Karpas-422 (cell line): ENCODE measurements around the gene CDK5R2. TPM values are rescaled to one million over a fixed set of nuclear protein-coding genes. Genes with fewer than 3 reads are reported as not detected.

ENCODE experiments used
- DNase-seq: peaks from one replicate; pipeline ENCODE4 v3.0.0-alpha.2; 2015
- H2AFZ ChIP-seq: fragments of 200-600 bp; sonication (generic); 2 replicates; pipeline ENCODE4 v1.6.1; 2014; ENCODE audit warnings: antibody characterized with exemption, low read length, mixed read lengths
- H3K27ac ChIP-seq: fragments of 200-600 bp; sonication (generic); 2 replicates; pipeline ENCODE4 v1.5.1; 2014; ENCODE audit warnings: mild to moderate bottlenecking, low read length, moderate library complexity
- H3K27me3 ChIP-seq: fragments of 200-600 bp; sonication (generic); 2 replicates; pipeline ENCODE4 v1.6.1; 2014; ENCODE audit warnings: low read length, mixed read lengths
- H3K36me3 ChIP-seq: fragments of 200-600 bp; sonication (generic); 2 replicates; pipeline ENCODE4 v1.6.1; 2014; ENCODE audit warnings: low read length, mixed read lengths; ENCODE audit not compliant: insufficient read depth
- H3K4me1 ChIP-seq: fragments of 200-600 bp; sonication (generic); 2 replicates; pipeline ENCODE4 v1.6.1; 2014; ENCODE audit warnings: mild to moderate bottlenecking, low read length, mixed read lengths
- H3K4me2 ChIP-seq: fragments of 200-600 bp; sonication (generic); 2 replicates; pipeline ENCODE4 v1.6.1; 2014; ENCODE audit warnings: low read length, low read depth, mild to moderate bottlenecking; ENCODE audit not compliant: poor library complexity, severe bottlenecking
- H3K4me3 ChIP-seq: fragments of 200-600 bp; sonication (generic); 2 replicates; pipeline ENCODE4 v1.5.1; 2014; ENCODE audit warnings: mild to moderate bottlenecking, antibody characterized with exemption, low read length, mixed read lengths
- H3K79me2 ChIP-seq: fragments of 200-600 bp; sonication (generic); 2 replicates; pipeline ENCODE4 v1.6.1; 2014; ENCODE audit warnings: mild to moderate bottlenecking, low read length, mixed read lengths
- H3K9ac ChIP-seq: fragments of 200-600 bp; sonication (generic); 2 replicates; pipeline ENCODE4 v1.6.0; 2014; ENCODE audit warnings: low read length
- H3K9me2 ChIP-seq: fragments of 200-600 bp; sonication (generic), shearing (Covaris generic); replicated peaks from 2 replicates; pipeline ENCODE4 v1.6.0; 2014; ENCODE audit warnings: mild to moderate bottlenecking, low read length, moderate library complexity; ENCODE audit not compliant: insufficient read depth
- H3K9me3 ChIP-seq: fragments of 300-700, 200-600 bp; sonication (generic); 2 replicates; pipeline ENCODE4 v1.6.1; 2014; ENCODE audit warnings: low read length, mixed read lengths
- H4K20me1 ChIP-seq: fragments of 200-600 bp; sonication (generic); 2 replicates; pipeline ENCODE4 v1.6.1; 2014; ENCODE audit warnings: mild to moderate bottlenecking, antibody characterized with exemption, low read length, low read depth; ENCODE audit not compliant: insufficient read depth
- total RNA-seq: library from RNA; depleted of rRNA; stranded (reverse); fragments of >200 nt; shearing (Covaris generic); gene quantifications from 2 replicates; pipeline ENCODE4 v1.2.3, GENCODE V29; 2014; ENCODE audit warnings: low replicate concordance

Gene CDK5R2
- total RNA-seq, 1 experiment from 2014 or later = not detected

DNA sequence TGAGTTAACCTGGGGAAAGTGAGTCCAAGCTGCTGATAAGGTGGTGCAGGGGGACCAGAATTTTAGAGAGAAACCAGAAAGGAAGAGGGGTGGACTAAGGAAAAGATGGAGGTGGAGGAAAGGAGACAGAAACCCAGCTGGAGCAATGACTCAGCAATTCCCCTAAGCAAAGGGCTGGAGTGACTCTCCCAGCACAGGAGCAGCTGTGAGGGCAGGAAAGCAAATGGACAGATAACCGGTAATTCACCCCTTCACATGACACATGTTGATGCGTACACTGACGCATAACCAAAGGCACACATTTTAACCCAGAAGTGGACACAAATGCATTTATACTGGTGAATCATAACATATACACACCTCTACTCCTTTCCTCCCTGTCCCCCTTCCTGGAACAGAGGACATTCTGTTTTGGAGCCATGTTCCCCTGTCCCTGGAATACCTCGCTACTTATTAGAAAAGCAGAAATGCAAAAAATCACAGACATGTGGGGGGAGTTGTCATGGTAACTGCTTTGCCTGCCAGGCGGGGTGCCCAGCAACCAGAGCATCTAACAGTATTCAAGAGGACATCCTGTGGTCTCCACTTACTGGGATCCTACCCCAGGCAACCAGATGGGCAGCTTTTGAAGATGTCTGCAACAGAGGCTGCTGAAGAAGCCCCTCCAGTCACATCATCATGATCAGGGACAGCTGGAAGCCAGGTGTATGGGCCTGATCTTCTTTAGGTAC is 4.7 kb downstream of the CDK5R2 start:
- H3K79me2 ChIP-seq = no peaks in the 10 kb centered on the region
- peaks cover 17% of the 10 kb centered on the region for H3K4me1 ChIP-seq
- no peaks in the 10 kb centered on the region for H4K20me1 ChIP-seq
- no peak overlapping the region for H3K27ac ChIP-seq
- DNase-seq = peak; percentile 81
- H2AFZ ChIP-seq = no peak overlapping the region
- H3K9me2 ChIP-seq = no peaks in the 10 kb centered on the region
- H3K9me3 ChIP-seq = no peaks in the 10 kb centered on the region
- no peaks in the 10 kb centered on the region for H3K27me3 ChIP-seq
- peak overlapping the region; percentile 36 for H3K4me2 ChIP-seq
- no peak overlapping the region for H3K9ac ChIP-seq
- H3K4me3 ChIP-seq = no peak overlapping the region
- no peaks in the 10 kb centered on the region for H3K36me3 ChIP-seq

GRCh38 chr2:218970894-218971293 is 11.4 kb downstream of the CDK5R2 start:
- Histone ChIP-seq H3K4me3 (no peak overlapping the region), H4K20me1 (no peaks in the 10 kb centered on the region), H3K9ac (no peak overlapping the region), H3K79me2 (no peaks in the 10 kb centered on the region), H3K36me3 (no peaks in the 10 kb centered on the region), H3K9me2 (no peaks in the 10 kb centered on the region), H3K4me1 (no peaks in the 10 kb centered on the region), H2AFZ (no peak overlapping the region), H3K4me2 (no peak overlapping the region), H3K27ac (no peak overlapping the region), H3K27me3 (no peaks in the 10 kb centered on the region), H3K9me3 (no peaks in the 10 kb centered on the region)
- DNase-seq = no peak

- Histone ChIP-seq H2AFZ (no peak overlapping the region), H3K27ac (no peak overlapping the region), H3K27me3 (no peaks in the 10 kb centered on the region), H3K9ac (no peak overlapping the region), H3K4me3 (no peak overlapping the region), H3K79me2 (no peaks in the 10 kb centered on the region), H3K4me1 (peaks cover 5% of the 10 kb centered on the region; the same call in 1 of the 2 replicates), H3K36me3 (no peaks in the 10 kb centered on the region), H4K20me1 (no peaks in the 10 kb centered on the region), H3K9me3 (no peaks in the 10 kb centered on the region), H3K4me2 (no peak overlapping the region), H3K9me2 (no peaks in the 10 kb centered on the region)
- no peak for DNase-seq
Measured at GRCh38 chr2:218975060-218975777, 15.8 kb downstream of the CDK5R2 start.

DNA sequence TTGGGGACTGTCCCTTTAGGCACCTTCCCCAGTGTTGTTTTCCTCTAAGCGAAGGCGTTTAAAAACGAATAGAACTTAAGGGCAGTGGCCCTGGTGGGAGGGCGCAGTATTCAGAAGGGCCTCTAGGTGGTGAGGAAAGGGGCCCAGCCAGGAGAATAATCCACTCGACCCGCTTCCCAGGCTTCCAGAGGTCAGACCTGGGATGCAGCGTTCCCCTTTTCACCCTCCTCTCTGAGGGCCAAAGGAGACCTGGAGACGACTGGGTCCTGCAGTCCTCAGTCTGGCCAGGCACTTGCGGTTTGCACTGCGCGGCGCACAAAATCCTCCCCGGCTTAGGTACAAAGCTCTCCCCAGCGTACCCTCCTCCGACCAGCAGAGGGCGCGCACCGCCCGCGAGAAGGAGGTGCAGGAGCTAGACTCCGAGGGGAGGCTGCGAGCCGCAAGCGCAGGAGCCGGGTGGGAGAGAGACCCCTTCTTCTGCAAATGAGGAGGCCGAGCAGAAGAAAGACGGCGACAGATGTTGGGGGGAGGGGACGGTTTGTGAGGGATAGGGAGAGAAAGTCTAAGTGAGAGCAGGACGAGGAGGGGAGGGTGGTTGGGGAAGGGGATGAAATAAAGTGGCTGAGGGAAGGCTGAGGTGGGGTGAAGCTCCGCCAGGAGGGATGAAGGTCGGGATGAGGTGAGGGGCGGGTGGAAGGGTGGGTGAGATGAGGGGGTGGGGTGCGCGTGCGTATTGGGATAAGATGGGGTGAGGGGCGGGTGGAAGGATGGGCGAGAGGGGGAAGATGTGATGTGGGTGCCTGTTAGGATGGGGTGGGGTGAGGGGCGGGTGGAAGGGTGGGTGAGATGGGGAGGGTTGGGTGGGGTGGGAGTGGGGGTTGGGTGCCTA is 20.6 kb downstream of the CDK5R2 start:
- Histone ChIP-seq H3K27me3 (no peaks in the 10 kb centered on the region), H3K36me3 (no peaks in the 10 kb centered on the region), H4K20me1 (no peaks in the 10 kb centered on the region), H3K9me3 (no peaks in the 10 kb centered on the region), H3K9ac (peak overlapping the region; percentile 57), H3K4me1 (peaks cover 9% of the 10 kb centered on the region), H3K79me2 (no peaks in the 10 kb centered on the region), H3K9me2 (no peaks in the 10 kb centered on the region), H3K4me3 (peak overlapping the region; percentile 57; the same call in 1 of the 2 replicates), H3K4me2 (peak overlapping the region; percentile 62), H3K27ac (no peak overlapping the region), H2AFZ (peak overlapping the region; percentile 79; the same call in 1 of the 2 replicates)
- DNase-seq = peak; percentile 95

DNA sequence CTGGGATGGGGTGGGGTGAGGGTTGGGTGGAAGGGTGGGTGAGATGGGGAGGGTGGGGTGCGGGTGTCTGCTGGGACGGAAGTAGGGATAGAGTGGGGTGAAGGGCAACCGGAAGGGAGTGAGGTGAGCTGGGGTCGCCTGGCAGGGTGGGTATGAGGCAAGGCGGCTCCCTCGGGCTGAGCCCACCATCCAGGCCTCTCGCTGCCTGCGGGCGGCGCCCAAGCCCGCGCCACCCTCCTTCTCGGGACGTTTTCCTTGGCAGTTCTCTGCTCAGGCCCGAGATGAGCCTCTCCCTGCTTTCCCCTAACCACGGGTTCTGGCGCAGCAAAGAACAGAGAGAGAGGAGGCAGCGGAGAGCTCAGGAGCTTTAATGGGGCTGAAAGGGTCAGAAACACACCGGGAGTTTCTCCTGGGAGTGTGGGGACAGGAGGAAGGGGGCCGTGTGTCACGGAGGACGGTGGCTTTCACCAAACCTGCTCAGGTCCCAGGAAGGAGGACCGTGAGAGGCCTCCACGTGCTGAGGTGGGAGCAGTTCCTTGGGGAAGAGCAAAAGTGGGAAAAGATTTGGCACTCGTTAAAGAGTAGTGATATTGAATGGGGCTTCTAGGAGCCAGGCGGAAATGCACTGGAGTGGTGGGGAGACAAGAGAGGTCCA is 21.4 kb downstream of the CDK5R2 start:
- Histone ChIP-seq H2AFZ (peak overlapping the region; percentile 75; the same call in 1 of the 2 replicates), H4K20me1 (no peaks in the 10 kb centered on the region), H3K9me3 (no peaks in the 10 kb centered on the region), H3K4me2 (peak overlapping the region; percentile 48), H3K36me3 (no peaks in the 10 kb centered on the region), H3K4me1 (peaks cover 9% of the 10 kb centered on the region), H3K4me3 (peak overlapping the region; percentile 51; the same call in 1 of the 2 replicates), H3K9ac (peak overlapping the region; percentile 59), H3K27me3 (no peaks in the 10 kb centered on the region), H3K9me2 (no peaks in the 10 kb centered on the region), H3K27ac (no peak overlapping the region), H3K79me2 (no peaks in the 10 kb centered on the region)
- DNase-seq = no peak

DNA sequence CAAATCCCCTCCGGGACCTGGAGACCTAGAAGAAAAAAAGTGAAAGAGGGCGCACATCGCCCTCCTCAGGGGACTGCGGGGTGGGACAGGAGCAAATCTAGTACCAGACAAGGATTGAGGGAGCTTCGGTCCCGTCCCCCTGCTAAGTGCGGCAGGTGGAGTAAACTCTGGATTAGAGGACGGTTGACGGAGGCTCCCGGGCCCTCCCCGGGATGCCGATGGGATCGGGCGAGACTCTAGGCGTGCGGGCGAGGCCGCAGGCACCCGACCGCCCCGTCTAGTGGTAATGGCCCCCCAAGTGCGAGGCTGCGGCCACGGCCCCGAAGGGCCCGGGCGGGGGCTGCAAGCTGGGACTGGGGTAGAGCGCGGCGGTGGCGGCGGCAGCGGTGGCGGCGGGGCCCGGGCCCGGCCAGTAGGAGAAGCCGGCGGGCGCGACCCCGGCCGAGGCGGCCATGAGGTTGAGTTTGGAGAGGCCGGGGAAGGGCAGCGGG is 22.0 kb downstream of the CDK5R2 start:
- Histone ChIP-seq H2AFZ (no peak overlapping the region), H3K4me3 (peak overlapping the region; percentile 51; the same call in 1 of the 2 replicates), H3K9ac (no peak overlapping the region), H3K9me2 (no peaks in the 10 kb centered on the region), H3K36me3 (no peaks in the 10 kb centered on the region), H4K20me1 (no peaks in the 10 kb centered on the region), H3K27me3 (no peaks in the 10 kb centered on the region), H3K79me2 (no peaks in the 10 kb centered on the region), H3K4me1 (peaks cover 9% of the 10 kb centered on the region), H3K4me2 (peak overlapping the region; percentile 48), H3K9me3 (no peaks in the 10 kb centered on the region), H3K27ac (no peak overlapping the region)
- DNase-seq = peak; percentile 57

DNA sequence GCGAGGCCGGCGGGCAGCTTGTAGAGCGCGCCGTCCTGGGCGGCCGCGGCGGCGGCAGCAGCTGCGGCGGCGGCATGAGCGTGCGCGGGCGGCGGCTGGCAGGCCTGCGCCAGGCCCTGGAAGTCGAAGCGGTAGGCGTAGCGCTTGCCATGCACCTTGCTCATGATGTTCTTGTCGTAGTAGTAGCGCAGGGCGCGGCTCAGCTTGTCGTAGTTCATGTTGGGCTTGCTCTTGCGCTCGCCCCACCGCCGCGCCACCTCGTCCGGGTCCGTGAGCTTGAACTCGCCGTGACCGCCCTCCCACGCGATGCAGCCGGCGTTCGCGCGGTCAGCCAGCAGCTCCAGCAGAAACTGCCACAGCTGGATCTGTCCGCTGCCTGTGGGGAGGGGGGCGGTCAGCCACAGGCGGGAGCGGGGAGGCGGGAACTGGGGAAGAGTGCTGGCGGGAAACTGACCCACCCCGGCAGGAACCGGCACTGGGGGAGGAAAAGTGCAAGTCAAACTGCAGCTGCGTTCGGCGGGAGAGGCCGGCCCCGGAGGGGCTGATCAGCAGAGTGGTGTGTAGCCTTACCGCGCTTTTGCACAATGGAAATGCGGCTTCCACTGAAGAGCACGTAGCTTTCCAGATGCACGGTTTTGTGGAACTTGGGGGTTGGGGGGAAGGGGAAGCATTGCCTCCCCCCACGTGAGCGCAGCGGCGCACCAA is 22.6 kb downstream of the CDK5R2 start:
- no peak for DNase-seq
- no peaks in the 10 kb centered on the region for H3K79me2 ChIP-seq
- no peaks in the 10 kb centered on the region for H4K20me1 ChIP-seq
- no peak overlapping the region for H3K4me3 ChIP-seq
- H3K27me3 ChIP-seq = no peaks in the 10 kb centered on the region
- no peaks in the 10 kb centered on the region for H3K36me3 ChIP-seq
- H3K27ac ChIP-seq = no peak overlapping the region
- no peak overlapping the region for H3K4me2 ChIP-seq
- H3K9me2 ChIP-seq = no peaks in the 10 kb centered on the region
- H3K9ac ChIP-seq = no peak overlapping the region
- H2AFZ ChIP-seq = no peak overlapping the region
- H3K9me3 ChIP-seq = no peaks in the 10 kb centered on the region
- H3K4me1 ChIP-seq = peaks cover 9% of the 10 kb centered on the region
